Mesendoderm (in vitro differentiated cells): ENCODE measurements around the gene GPM6B.

ENCODE experiments used
- DNase-seq: peaks from one replicate; pipeline ENCODE4 v3.0.0; 2013
- H2AK5ac ChIP-seq: 2 replicates; pipeline ENCODE4 v1.6.1; 2013; ENCODE audit warnings: low read length, inconsistent platforms
- H2BK120ac ChIP-seq: 2 replicates; pipeline ENCODE4 v1.6.1; 2013; ENCODE audit warnings: low read depth, mild to moderate bottlenecking, low read length, moderate library complexity, mixed read lengths
- H2BK15ac ChIP-seq: replicated peaks from 2 replicates; pipeline ENCODE4 v1.6.1; 2013; ENCODE audit warnings: low read depth, mild to moderate bottlenecking, moderate library complexity
- H2BK5ac ChIP-seq: 2 replicates; pipeline ENCODE4 v1.6.1; 2013; ENCODE audit warnings: low read length, inconsistent platforms
- H3K18ac ChIP-seq: 2 replicates; pipeline ENCODE4 v1.6.1; 2013; ENCODE audit warnings: mild to moderate bottlenecking, low read length, mixed read lengths
- H3K23ac ChIP-seq: one replicate; pipeline ENCODE4 v1.6.1; 2013; ENCODE audit warnings: low read length
- H3K27ac ChIP-seq: 2 replicates; pipeline ENCODE4 v1.5.1; 2013; ENCODE audit warnings: low read depth, mild to moderate bottlenecking, inconsistent platforms, low read length, moderate library complexity
- H3K27me3 ChIP-seq: 2 replicates; pipeline ENCODE4 v1.6.1; 2013; ENCODE audit warnings: low read length, control low read depth, mild to moderate bottlenecking, inconsistent platforms; ENCODE audit not compliant: insufficient read depth, poor library complexity
- H3K36me3 ChIP-seq: 2 replicates; pipeline ENCODE4 v1.6.1; 2013; ENCODE audit warnings: low read length, inconsistent platforms; ENCODE audit not compliant: control insufficient read depth, insufficient read depth
- H3K4ac ChIP-seq: one replicate; pipeline ENCODE4 v1.6.1; 2013; ENCODE audit warnings: low read depth, mild to moderate bottlenecking, low read length, moderate library complexity
- H3K4me1 ChIP-seq: 2 replicates; pipeline ENCODE4 v1.6.1; 2013; ENCODE audit warnings: low read depth, low read length, inconsistent platforms; ENCODE audit not compliant: control insufficient read depth
- H3K4me2 ChIP-seq: 2 replicates; pipeline ENCODE4 v1.6.1; 2013; ENCODE audit warnings: low read length
- H3K4me3 ChIP-seq: 2 replicates; pipeline ENCODE4 v1.5.1; 2013; ENCODE audit warnings: mild to moderate bottlenecking, low read length
- H3K56ac ChIP-seq: one replicate; pipeline ENCODE4 v1.6.1; 2013; ENCODE audit warnings: low read length
- H3K79me1 ChIP-seq: 2 replicates; pipeline ENCODE4 v1.6.1; 2013; ENCODE audit warnings: low read length, inconsistent platforms
- H3K79me2 ChIP-seq: 2 replicates; pipeline ENCODE4 v1.6.1; 2013; ENCODE audit warnings: mild to moderate bottlenecking, low read length; ENCODE audit not compliant: control insufficient read depth, insufficient read depth
- H3K9ac ChIP-seq: 2 replicates; pipeline ENCODE4 v1.6.1; 2013; ENCODE audit warnings: low read length, inconsistent platforms
- H4K5ac ChIP-seq: one replicate; pipeline ENCODE4 v1.6.1; 2013; ENCODE audit warnings: low read length
- H4K8ac ChIP-seq: one replicate; pipeline ENCODE4 v1.6.1; 2013; ENCODE audit warnings: low read depth, mild to moderate bottlenecking, control low read depth, low read length, moderate library complexity
- WGBS: extraction: QIAGEN DNeasy Blood & Tissue Kit; methylation state at CpG from one replicate; pipeline ENCODE4 v1.1.7; 2013; ENCODE audit warnings: low lambda C conversion rate, missing lambda C conversion rate; ENCODE audit not compliant: insufficient coverage; ENCODE audit errors: extremely low coverage; 5-methylcytosine and 5-hydroxymethylcytosine counted together

The GPM6B gene

GRCh38 chrX:13840121-13840520, 23.2 kb upstream of the GPM6B start:
- no peak overlapping the region for H3K18ac ChIP-seq
- no CpG with 5 or more reads among the region's 7 CpGs for WGBS
- no peak overlapping the region for H3K27ac ChIP-seq
- H3K4me1 ChIP-seq, result no peaks in the 10 kb centered on the region
- H2BK120ac ChIP-seq, result no peak overlapping the region
- H2BK5ac ChIP-seq, result no peak overlapping the region
- no peak overlapping the region for H3K56ac ChIP-seq
- no peak for DNase-seq
- H3K4me2 ChIP-seq, result no peak overlapping the region
- H3K9ac ChIP-seq, result no peak overlapping the region
- H4K5ac ChIP-seq, result no peak overlapping the region
- no peak overlapping the region for H2AK5ac ChIP-seq
- no peak overlapping the region for H4K8ac ChIP-seq
- H3K23ac ChIP-seq, result no peak overlapping the region
- no peaks in the 10 kb centered on the region for H3K27me3 ChIP-seq
- no peak overlapping the region for H3K4me3 ChIP-seq
- no peaks in the 10 kb centered on the region for H3K36me3 ChIP-seq
- H3K4ac ChIP-seq, result no peak overlapping the region
- H3K79me2 ChIP-seq, result no peaks in the 10 kb centered on the region
- H3K79me1 ChIP-seq, result no peaks in the 10 kb centered on the region
- no peak overlapping the region for H2BK15ac ChIP-seq

DNA sequence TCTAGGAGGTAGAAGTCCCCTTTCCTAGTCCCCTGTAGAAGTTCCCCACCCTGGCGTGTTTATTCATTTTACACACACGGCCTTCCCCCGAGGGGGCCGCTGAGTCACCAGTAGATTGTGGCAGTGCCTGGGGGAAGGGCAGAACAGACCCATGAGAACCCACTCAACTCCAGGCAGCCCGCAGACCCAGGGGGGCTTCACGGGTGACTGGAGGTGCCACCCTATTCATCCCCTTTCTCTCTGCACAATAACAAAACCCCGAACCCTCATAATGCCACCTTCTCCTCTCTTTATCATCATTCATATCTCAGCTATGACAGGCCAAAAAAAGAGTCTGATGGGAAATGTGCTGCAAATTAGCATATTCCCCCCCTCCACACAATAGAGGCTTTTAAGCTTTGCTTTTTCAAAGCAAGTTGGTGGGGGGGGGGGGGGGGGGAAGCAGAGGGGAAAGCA, 20.4 kb upstream of the GPM6B start:
- Histone ChIP-seq H3K23ac (no peak overlapping the region), H3K9ac (no peak overlapping the region), H4K8ac (no peak overlapping the region), H3K4ac (no peak overlapping the region), H3K4me1 (no peaks in the 10 kb centered on the region), H3K79me1 (no peaks in the 10 kb centered on the region), H3K36me3 (no peaks in the 10 kb centered on the region), H2BK120ac (no peak overlapping the region), H3K27me3 (no peaks in the 10 kb centered on the region), H3K56ac (peak overlapping the region; percentile 49), H2BK5ac (no peak overlapping the region), H3K4me3 (no peak overlapping the region), H3K18ac (no peak overlapping the region), H4K5ac (no peak overlapping the region), H3K27ac (no peak overlapping the region), H2AK5ac (no peak overlapping the region), H3K4me2 (no peak overlapping the region), H3K79me2 (no peaks in the 10 kb centered on the region), H2BK15ac (no peak overlapping the region)
- no CpG with 5 or more reads among the region's 7 CpGs for WGBS
- peak; percentile 67 for DNase-seq

GRCh38 chrX:13836575-13836974, 19.7 kb upstream of the GPM6B start:
- no peak overlapping the region for H3K4ac ChIP-seq
- no CpG with 5 or more reads among the region's 6 CpGs for WGBS
- no peak overlapping the region for H3K9ac ChIP-seq
- no peak overlapping the region for H2BK5ac ChIP-seq
- no peaks in the 10 kb centered on the region for H3K79me1 ChIP-seq
- no peak overlapping the region for H3K4me2 ChIP-seq
- no peak overlapping the region for H4K8ac ChIP-seq
- H3K27me3 ChIP-seq, result no peaks in the 10 kb centered on the region
- H2BK15ac ChIP-seq, result no peak overlapping the region
- no peak overlapping the region for H3K18ac ChIP-seq
- no peak overlapping the region for H2BK120ac ChIP-seq
- no peaks in the 10 kb centered on the region for H3K4me1 ChIP-seq
- H3K79me2 ChIP-seq, result no peaks in the 10 kb centered on the region
- no peak overlapping the region for H4K5ac ChIP-seq
- no peak overlapping the region for H3K56ac ChIP-seq
- no peak overlapping the region for H3K27ac ChIP-seq
- DNase-seq, result no peak
- H3K23ac ChIP-seq, result no peak overlapping the region
- no peak overlapping the region for H3K4me3 ChIP-seq
- H3K36me3 ChIP-seq, result no peaks in the 10 kb centered on the region
- no peak overlapping the region for H2AK5ac ChIP-seq

DNA sequence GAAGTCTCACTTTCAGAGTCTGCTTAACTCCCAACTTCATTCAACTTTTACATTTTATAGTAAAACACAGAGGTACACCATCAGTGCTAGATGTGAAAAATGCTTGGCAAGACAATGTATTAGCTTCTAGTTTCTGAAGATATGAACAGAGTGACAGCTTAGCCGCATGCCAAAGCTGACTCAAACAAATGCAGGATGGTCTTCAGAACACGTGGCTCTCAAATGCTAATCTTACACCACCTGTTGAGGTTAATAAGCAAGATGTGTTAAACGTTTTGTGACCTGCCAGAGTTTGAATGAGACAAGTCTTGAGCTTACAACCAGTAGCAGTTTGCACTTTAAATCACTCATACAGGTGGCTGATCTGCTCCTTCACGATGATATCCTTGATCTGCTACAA, 18.9 kb upstream of the GPM6B start:
- no CpG with 5 or more reads among the region's 4 CpGs for WGBS
- no peak overlapping the region for H2BK15ac ChIP-seq
- no peak overlapping the region for H3K23ac ChIP-seq
- H2BK5ac ChIP-seq, result no peak overlapping the region
- no peaks in the 10 kb centered on the region for H3K4me1 ChIP-seq
- no peak overlapping the region for H2BK120ac ChIP-seq
- no peaks in the 10 kb centered on the region for H3K79me1 ChIP-seq
- no peak overlapping the region for H3K9ac ChIP-seq
- H3K79me2 ChIP-seq, result no peaks in the 10 kb centered on the region
- DNase-seq, result no peak
- no peaks in the 10 kb centered on the region for H3K36me3 ChIP-seq
- H3K27me3 ChIP-seq, result no peaks in the 10 kb centered on the region
- no peak overlapping the region for H3K4ac ChIP-seq
- H2AK5ac ChIP-seq, result no peak overlapping the region
- H3K4me2 ChIP-seq, result no peak overlapping the region
- H4K8ac ChIP-seq, result no peak overlapping the region
- H3K18ac ChIP-seq, result no peak overlapping the region
- H4K5ac ChIP-seq, result no peak overlapping the region
- no peak overlapping the region for H3K56ac ChIP-seq
- H3K4me3 ChIP-seq, result no peak overlapping the region
- no peak overlapping the region for H3K27ac ChIP-seq

- Histone ChIP-seq H3K4me3 (no peak overlapping the region), H2BK15ac (no peak overlapping the region), H4K8ac (no peak overlapping the region), H3K23ac (no peak overlapping the region), H3K9ac (no peak overlapping the region), H4K5ac (no peak overlapping the region), H2BK5ac (no peak overlapping the region), H2BK120ac (no peak overlapping the region), H3K36me3 (no peaks in the 10 kb centered on the region), H3K27me3 (no peaks in the 10 kb centered on the region), H3K4ac (no peak overlapping the region), H3K4me2 (no peak overlapping the region), H3K79me2 (no peaks in the 10 kb centered on the region), H3K4me1 (no peaks in the 10 kb centered on the region), H3K56ac (no peak overlapping the region), H2AK5ac (no peak overlapping the region), H3K79me1 (no peaks in the 10 kb centered on the region), H3K18ac (no peak overlapping the region), H3K27ac (no peak overlapping the region)
- no peak for DNase-seq
- no CpG with 5 or more reads among the region's 2 CpGs for WGBS
Observed at GRCh38 chrX:13834355-13834754, 17.5 kb upstream of the GPM6B start.

- Histone ChIP-seq H2AK5ac (no peak overlapping the region), H3K27ac (no peak overlapping the region), H3K79me2 (no peaks in the 10 kb centered on the region), H4K5ac (no peak overlapping the region), H3K4me2 (no peak overlapping the region), H3K9ac (no peak overlapping the region), H3K23ac (no peak overlapping the region), H3K27me3 (no peaks in the 10 kb centered on the region), H3K56ac (no peak overlapping the region), H2BK5ac (no peak overlapping the region), H2BK120ac (no peak overlapping the region), H3K18ac (no peak overlapping the region), H3K4me3 (no peak overlapping the region), H3K36me3 (no peaks in the 10 kb centered on the region), H3K79me1 (no peaks in the 10 kb centered on the region), H3K4me1 (no peaks in the 10 kb centered on the region), H3K4ac (no peak overlapping the region), H4K8ac (no peak overlapping the region), H2BK15ac (no peak overlapping the region)
- WGBS, result no CpG with 5 or more reads among the region's 5 CpGs
- DNase-seq, result no peak
Observed at GRCh38 chrX:13829983-13830382, 13.1 kb upstream of the GPM6B start.
